GM12892 (cell line): Measurements from ENCODE around the gene GALNT12.

Source experiments
- DNase-seq: peaks from one replicate; pipeline ENCODE4 v3.0.0; 2011; ENCODE audit not compliant: insufficient read length
- FAIRE-seq: peaks from 2 replicates; lab custom pipeline; 2011; peaks lifted over from hg19 to GRCh38; lab: Jason Lieb, UNC
- POLR2A ChIP-seq: IDR thresholded peaks from 2 replicates; pipeline ENCODE4 v1.6.1; 2011; ENCODE audit warnings: low read depth, low read length, control low read depth
- POLR2AphosphoS5 ChIP-seq: IDR thresholded peaks from 2 replicates; pipeline ENCODE4 v1.6.1; 2011; ENCODE audit warnings: low read depth, low read length, control low read depth
- TAF1 ChIP-seq: IDR thresholded peaks from 2 replicates; pipeline ENCODE4 v1.6.1; 2011; ENCODE audit warnings: low read depth, mild to moderate bottlenecking, control low read depth, low read length, borderline replicate concordance

GALNT12 gene

GRCh38 chr9:98894761-98895160 lies 87.3 kb downstream of the GALNT12 start:
- FAIRE-seq (no peak), DNase-seq (no peak)
- no peak for TF ChIP-seq POLR2AphosphoS5
- no peak for TF ChIP-seq TAF1
- no peak for TF ChIP-seq POLR2A

GRCh38 chr9:98896632-98897031 lies 89.2 kb downstream of the GALNT12 start:
- DNase-seq (no peak), FAIRE-seq (no peak)
- TF ChIP-seq POLR2AphosphoS5 (no peak), TAF1 (no peak), POLR2A (no peak)

- no peak for TF ChIP-seq POLR2AphosphoS5
- DNase-seq (no peak), FAIRE-seq (no peak)
These were observed 90.3 kb downstream of the GALNT12 start for GRCh38 chr9:98897745-98898144.

GRCh38 chr9:98899408-98900056 lies 92.1 kb downstream of the GALNT12 start:
- FAIRE-seq (no peak), DNase-seq (no peak)
- no peak for TF ChIP-seq POLR2A
- no peak for TF ChIP-seq POLR2AphosphoS5
- no peak for TF ChIP-seq TAF1
